ENCODE data around the gene TRIM63. TPM values are rescaled to one million over a fixed set of nuclear protein-coding genes. Genes with fewer than 3 reads are reported as not detected.

TRIM63 gene
- total RNA-seq, 4 donors from 2014 or later = 0.39 to 1.5 TPM; not detected in 2

- 91 to 94% methylated on average over 3 of the region's 3 CpGs for WGBS, 2 donors
- H3K4me1 ChIP-seq = peaks cover 0 to 3% of the 10 kb centered on the region in 2 donors
- no peak overlapping the region for H3K4me3 ChIP-seq (replicated peaks in 1 of 3)
- H3K36me3 ChIP-seq = no peaks in the 10 kb centered on the region
- no peak overlapping the region for H3K27ac ChIP-seq
- no peaks in the 10 kb centered on the region for H3K27me3 ChIP-seq
- intact Hi-C loops (cut with DNase I) = loop anchor here (10.0 kb wide), 1 partner anchor 65 kb away; no protein-coding TSS in a partner anchor
- H3K9me3 ChIP-seq = no peaks in the 10 kb centered on the region
- no peak for DNase-seq
- TF ChIP-seq POLR2A (IDR thresholded peaks at IDR 0.05) = no peak
- TF ChIP-seq, protein P1, sequence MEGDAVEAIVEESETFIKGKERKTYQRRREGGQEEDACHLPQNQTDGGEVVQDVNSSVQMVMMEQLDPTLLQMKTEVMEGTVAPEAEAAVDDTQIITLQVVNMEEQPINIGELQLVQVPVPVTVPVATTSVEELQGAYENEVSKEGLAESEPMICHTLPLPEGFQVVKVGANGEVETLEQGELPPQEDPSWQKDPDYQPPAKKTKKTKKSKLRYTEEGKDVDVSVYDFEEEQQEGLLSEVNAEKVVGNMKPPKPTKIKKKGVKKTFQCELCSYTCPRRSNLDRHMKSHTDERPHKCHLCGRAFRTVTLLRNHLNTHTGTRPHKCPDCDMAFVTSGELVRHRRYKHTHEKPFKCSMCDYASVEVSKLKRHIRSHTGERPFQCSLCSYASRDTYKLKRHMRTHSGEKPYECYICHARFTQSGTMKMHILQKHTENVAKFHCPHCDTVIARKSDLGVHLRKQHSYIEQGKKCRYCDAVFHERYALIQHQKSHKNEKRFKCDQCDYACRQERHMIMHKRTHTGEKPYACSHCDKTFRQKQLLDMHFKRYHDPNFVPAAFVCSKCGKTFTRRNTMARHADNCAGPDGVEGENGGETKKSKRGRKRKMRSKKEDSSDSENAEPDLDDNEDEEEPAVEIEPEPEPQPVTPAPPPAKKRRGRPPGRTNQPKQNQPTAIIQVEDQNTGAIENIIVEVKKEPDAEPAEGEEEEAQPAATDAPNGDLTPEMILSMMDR (IDR thresholded peaks at IDR 0.05) = no peak
These were observed 32.4 kb upstream of the TRIM63 start for GRCh38 chr1:26099780-26100179.

DNA sequence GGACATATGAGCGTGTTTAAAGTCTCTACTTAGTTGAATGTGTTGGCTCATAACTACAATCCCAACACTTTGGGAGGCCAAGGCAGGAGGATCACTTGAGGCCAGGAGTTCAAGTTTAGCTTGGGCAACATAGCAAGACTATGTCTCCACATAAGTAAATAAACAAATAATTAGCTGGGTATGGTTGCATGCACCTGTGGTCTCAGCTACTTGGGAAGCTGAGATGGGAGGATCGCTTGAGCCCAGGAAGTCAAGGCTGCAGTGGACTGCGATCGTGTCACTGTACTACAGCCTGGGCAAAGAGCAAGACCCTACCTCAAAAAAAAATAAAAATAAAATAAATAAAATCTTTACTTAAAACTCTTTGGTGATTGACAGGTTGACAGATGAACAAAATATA, 31.2 kb upstream of the TRIM63 start:
- intact Hi-C loops (cut with DNase I) = no loop called here
- 97 to 98% methylated on average over 4 of the region's 4 CpGs for WGBS, 2 donors

DNA sequence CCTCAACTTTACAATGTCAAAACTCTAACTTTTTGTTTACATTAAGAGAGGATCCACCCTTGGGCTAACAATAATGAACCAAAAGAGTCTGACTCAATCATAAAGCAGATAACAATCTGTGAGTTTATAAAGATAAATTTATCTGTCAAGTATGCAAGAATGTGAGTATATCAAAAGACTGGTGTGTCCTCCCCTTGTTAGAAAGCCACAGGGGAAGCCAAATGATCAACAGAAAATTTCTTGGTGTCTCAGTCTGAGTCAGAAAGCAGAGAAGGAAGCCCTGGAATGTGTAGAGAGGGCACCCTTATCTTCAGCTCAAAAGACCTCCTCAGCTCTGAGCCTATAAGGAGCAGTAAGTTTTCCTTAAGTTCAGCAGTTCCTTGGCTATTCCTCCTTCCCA, 30.3 kb upstream of the TRIM63 start:
- Histone ChIP-seq H3K9me3 (no peaks in the 10 kb centered on the region), H3K27ac (no peak overlapping the region), H3K4me1 (peaks cover 0 to 14% of the 10 kb centered on the region in 2 donors), H3K27me3 (no peaks in the 10 kb centered on the region), H3K4me3 (replicated peaks in 1 of 3) (no peak overlapping the region), H3K36me3 (no peaks in the 10 kb centered on the region)
- no peak for DNase-seq
- intact Hi-C loops (cut with DNase I) = no loop called here
- no peak for TF ChIP-seq POLR2A (IDR thresholded peaks at IDR 0.05)
- TF ChIP-seq, protein P1 (IDR thresholded peaks at IDR 0.05) = no peak

More for the DNA sequence above, 31.2 kb upstream of the TRIM63 start:
- no peak for DNase-seq
- Histone ChIP-seq H3K4me1 (peaks cover 0 to 14% of the 10 kb centered on the region in 2 donors), H3K27ac (no peak overlapping the region), H3K9me3 (no peaks in the 10 kb centered on the region), H3K4me3 (replicated peaks in 1 of 3) (no peak overlapping the region), H3K36me3 (no peaks in the 10 kb centered on the region), H3K27me3 (no peaks in the 10 kb centered on the region)
- no peak for TF ChIP-seq POLR2A (IDR thresholded peaks at IDR 0.05)
- TF ChIP-seq, protein P1 (IDR thresholded peaks at IDR 0.05) = no peak

DNA sequence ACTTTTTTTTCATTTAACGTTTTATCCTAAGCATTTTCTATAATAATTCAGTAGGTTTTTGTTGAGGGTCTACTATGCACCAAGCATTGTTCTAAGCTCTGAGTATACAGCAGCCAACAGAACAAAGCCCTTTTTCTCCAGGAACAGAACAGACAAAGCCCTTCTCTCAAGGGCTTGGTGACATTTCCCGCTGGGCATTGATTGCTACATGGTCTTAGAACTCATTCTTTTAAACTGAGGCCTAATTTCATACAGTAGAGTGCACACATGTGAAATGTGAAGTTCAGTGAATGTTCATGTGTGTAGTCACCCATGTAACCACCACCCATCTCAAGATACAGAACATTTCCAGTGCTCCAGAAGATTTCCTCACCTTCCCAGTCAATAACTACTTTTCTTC, 29.0 kb upstream of the TRIM63 start:
- WGBS, 2 donors = 93 to 94% methylated on average over 2 of the region's 2 CpGs
- no peaks in the 10 kb centered on the region for H3K36me3 ChIP-seq
- H3K4me1 ChIP-seq = peaks cover 0 to 14% of the 10 kb centered on the region in 2 donors
- intact Hi-C loops (cut with DNase I) = no loop called here
- no peak overlapping the region for H3K27ac ChIP-seq
- no peak overlapping the region for H3K4me3 ChIP-seq (replicated peaks in 1 of 3)
- no peak for DNase-seq
- H3K9me3 ChIP-seq = no peaks in the 10 kb centered on the region
- TF ChIP-seq, protein P1 (IDR thresholded peaks at IDR 0.05) = no peak
- TF ChIP-seq POLR2A (IDR thresholded peaks at IDR 0.05) = no peak
- no peaks in the 10 kb centered on the region for H3K27me3 ChIP-seq

DNA sequence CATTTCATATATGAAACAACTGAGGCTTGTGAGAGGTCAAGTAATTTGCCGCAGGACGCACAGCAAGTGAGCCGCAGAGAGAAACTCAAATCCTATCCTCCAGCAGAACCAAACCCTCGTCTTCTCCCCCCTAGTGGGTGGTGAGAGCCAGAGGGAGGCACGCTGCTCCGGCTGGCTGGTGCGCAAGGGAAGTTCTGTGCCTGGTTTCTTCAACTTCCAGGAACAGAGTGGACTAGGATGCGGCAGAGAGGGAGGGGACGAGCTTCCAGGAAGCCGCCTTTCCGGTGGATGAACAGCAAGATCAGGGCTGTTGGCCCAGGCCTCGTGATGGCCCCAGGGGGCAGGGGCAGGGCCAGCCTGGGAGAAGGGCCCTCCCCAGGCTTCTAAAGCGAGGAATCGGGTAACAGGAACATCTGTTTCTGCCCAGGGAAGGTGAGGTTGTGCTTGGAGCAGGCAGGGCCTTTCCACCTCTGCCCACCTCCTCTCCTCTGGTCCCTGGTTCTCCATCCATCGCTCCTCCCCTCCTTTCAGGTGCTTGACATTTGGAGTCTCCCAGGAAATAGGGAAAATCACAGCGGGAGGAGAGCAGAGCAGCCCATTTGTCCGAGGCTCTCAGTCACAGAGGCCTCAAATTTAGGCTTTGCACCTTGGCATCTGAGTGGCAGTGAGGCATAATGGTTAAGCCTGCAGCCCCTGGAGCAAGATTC, 27.4 kb upstream of the TRIM63 start:
- no peaks in the 10 kb centered on the region for H3K27me3 ChIP-seq
- WGBS, 2 donors = 44 to 48% methylated on average over 17 of the region's 17 CpGs
- H3K27ac ChIP-seq = peak overlapping the region in 2 of 3 donors; percentile 33 to 35
- no peak overlapping the region for H3K4me3 ChIP-seq (replicated peaks in 1 of 3)
- intact Hi-C loops (cut with DNase I) = no loop called here
- no peaks in the 10 kb centered on the region for H3K9me3 ChIP-seq
- TF ChIP-seq POLR2A (IDR thresholded peaks at IDR 0.05) = no peak
- TF ChIP-seq, protein P1 (IDR thresholded peaks at IDR 0.05) = no peak
- peaks cover 0 to 14% of the 10 kb centered on the region in 2 donors for H3K4me1 ChIP-seq
- peak; percentile 26 to 55 for DNase-seq
- no peaks in the 10 kb centered on the region for H3K36me3 ChIP-seq
